ENCODE data around the gene DDR2.

DDR2 gene

DNA sequence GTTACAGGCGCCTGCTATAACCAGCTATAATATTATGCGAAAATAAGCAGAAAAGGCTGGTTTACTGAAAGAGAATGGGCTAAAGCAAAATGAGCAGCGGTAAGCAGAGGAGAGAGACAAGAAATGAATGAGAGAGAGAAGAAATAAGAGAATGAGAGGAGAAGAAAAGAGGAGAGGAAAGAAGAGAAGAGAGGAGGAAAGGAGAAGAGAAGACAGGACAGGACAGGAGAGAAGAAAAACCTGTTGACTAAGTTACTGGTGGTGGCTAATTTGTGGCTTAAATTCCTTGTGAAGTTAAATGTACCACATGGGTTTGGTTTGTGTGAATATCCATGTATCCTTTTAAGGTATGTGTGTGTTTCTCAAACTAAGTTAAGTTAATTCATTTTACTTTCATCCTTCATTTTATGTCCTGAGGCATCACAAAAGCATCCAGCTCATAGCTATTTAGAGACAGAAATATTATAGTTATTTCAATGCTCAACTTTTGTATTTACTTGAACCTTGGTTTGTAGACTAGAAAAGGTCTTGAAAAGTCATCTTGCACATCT is 3.1 kb upstream of the DDR2 start:
- no peak for DNase-seq (ENCODE audit: low read depth in 4 of 4, low spot score in 1 of 4)

DNA sequence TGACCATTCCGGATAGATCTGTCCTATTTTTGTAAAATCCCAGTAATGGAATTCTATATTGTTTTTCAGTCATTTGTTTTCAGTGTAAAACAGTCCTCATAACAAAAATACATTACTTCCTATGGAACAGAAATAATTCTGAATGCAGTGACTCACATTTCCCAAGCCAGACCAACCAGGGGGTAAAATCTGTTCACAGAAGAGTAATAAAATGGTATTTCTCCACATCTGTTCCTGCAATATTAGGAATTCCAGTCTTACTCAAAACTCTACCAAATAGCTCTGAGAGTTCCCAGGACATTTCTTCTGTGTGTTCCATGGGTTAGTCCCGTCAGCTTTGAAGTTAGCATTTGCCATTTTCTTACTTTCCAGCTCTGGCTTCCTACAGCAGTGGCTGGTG is 2.6 kb upstream of the DDR2 start:
- no peak for DNase-seq (ENCODE audit: low read depth in 4 of 4, low spot score in 1 of 4)

GRCh38 chr1:162631546-162632191 is 595 bp upstream of the DDR2 start:
- no peak for DNase-seq (ENCODE audit: low read depth in 4 of 4, low spot score in 1 of 4)

DNA sequence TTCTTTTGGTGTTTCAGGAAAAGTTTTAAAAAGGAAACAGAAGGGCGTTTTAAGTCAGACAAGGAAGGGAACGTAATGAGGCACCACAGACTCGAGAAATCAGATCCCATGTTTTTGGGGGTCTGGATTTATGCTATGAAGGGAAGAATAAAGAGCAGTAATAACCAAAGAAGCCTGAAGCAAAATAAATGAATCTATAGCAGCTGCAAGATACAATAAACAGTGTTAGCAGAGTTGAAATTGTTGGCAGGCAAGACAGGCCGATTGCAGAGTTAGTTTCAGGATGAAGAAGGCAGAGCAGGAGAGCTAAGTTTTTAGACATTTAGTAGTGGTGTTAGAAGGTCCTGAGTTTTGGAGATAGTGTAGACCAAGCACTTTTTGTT is 425 bp downstream of the DDR2 start:
- no peak for DNase-seq (ENCODE audit: low read depth in 4 of 4, low spot score in 1 of 4)

DNA sequence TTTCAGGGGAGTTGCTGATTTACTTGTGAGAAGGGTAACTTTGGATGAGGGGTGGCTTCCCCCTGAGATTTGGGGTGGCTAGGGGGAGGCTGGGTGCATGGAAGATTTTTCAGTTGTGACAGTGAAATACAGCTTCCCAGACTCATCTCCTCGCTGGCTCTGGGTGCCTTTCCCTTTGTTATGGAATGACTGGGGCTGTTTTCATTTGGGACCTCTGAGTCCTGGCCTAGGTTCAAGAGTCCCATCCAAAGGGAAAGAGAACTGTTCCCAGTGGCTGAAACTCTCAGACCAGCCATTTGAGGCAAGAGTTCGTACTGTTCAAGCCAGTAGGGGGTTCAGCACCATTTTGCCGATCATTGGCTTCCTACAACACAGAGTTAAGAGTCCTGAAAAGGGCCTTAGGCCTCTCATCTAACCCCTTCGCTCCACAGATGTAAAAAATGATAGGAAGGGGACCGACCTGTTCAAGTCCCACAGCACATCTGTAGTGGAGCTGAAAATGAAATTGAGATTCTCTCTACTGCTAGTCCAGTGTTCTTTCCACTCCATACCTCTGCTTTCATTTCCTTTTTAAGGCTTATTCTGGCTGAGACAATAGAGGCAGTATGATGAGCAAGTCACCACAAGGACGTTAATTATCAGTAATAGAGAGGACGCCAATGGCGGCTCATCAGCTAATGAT is 958 bp downstream of the DDR2 start:
- no peak for DNase-seq (ENCODE audit: low read depth in 4 of 4, low spot score in 1 of 4)

GRCh38 chr1:162635418-162635817 is 3.2 kb downstream of the DDR2 start:
- no peak for DNase-seq (ENCODE audit: low read depth in 4 of 4, low spot score in 1 of 4)

- DNase-seq (ENCODE audit: low read depth in 4 of 4, low spot score in 1 of 4) = no peak
These were observed 7.5 kb downstream of the DDR2 start for GRCh38 chr1:162639718-162640117.

GRCh38 chr1:162641114-162641513 is 8.8 kb downstream of the DDR2 start:
- no peak for DNase-seq (ENCODE audit: low read depth in 4 of 4, low spot score in 1 of 4)

- no peak for DNase-seq (ENCODE audit: low read depth in 4 of 4, low spot score in 1 of 4)
These were observed 12.7 kb downstream of the DDR2 start for GRCh38 chr1:162644986-162645314.

GRCh38 chr1:162645666-162646065 is 13.4 kb downstream of the DDR2 start:
- DNase-seq (ENCODE audit: low read depth in 4 of 4, low spot score in 1 of 4) = no peak

DNA sequence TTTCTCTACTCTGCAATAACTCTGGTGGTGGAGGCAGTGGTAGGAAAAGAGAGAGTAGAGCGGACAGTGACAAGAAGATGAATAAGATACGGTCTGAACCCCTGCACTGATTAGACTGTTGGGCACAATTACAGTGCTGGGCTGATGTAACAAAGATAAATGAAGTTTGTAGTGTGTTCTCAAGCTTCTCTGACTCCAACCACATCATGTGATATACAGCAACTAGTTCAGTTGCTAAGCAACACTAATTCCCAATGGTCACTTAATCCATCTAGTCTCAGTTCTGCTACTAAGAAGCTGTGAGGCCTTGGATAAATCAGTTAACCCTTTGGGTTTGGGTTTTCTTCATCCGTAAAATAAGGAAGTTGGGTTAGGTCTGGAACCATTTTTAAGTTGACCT is 17.3 kb downstream of the DDR2 start:
- DNase-seq (ENCODE audit: low read depth in 4 of 4, low spot score in 1 of 4) = no peak

GRCh38 chr1:162654915-162655620 is 22.8 kb downstream of the DDR2 start:
- no peak for DNase-seq (ENCODE audit: low read depth in 4 of 4, low spot score in 1 of 4)

GRCh38 chr1:162656266-162656665 is 24.0 kb downstream of the DDR2 start:
- DNase-seq (ENCODE audit: low read depth in 4 of 4, low spot score in 1 of 4) = no peak

GRCh38 chr1:162660574-162660973 is 28.3 kb downstream of the DDR2 start:
- no peak for DNase-seq (ENCODE audit: low read depth in 4 of 4, low spot score in 1 of 4)

GRCh38 chr1:162661336-162661735 is 29.1 kb downstream of the DDR2 start:
- no peak for DNase-seq (ENCODE audit: low read depth in 4 of 4, low spot score in 1 of 4)

DNA sequence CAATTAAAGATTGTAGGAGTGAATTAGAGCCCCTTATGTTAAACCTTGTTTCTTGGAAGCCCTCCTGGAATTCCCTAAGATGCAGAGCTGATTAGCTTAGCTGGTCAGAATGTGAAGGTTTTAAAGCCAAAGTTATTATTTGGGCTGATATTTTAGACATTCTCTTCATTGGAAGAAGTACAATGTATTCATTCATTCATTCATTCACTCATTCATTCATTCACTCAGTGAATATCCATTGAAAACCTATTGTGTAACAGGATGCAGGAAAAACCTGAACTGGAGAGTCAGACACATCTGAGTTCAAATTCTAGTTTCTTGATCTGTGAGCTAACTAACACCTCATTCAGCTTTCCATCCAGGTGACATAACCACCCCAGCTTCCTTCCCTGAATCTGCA is 29.7 kb downstream of the DDR2 start:
- DNase-seq (ENCODE audit: low read depth in 4 of 4, low spot score in 1 of 4) = no peak

GRCh38 chr1:162663086-162663485 is 30.8 kb downstream of the DDR2 start:
- no peak for DNase-seq (ENCODE audit: low read depth in 4 of 4, low spot score in 1 of 4)

GRCh38 chr1:162663589-162664106 is 31.4 kb downstream of the DDR2 start:
- DNase-seq (ENCODE audit: low read depth in 4 of 4, low spot score in 1 of 4) = no peak

DNA sequence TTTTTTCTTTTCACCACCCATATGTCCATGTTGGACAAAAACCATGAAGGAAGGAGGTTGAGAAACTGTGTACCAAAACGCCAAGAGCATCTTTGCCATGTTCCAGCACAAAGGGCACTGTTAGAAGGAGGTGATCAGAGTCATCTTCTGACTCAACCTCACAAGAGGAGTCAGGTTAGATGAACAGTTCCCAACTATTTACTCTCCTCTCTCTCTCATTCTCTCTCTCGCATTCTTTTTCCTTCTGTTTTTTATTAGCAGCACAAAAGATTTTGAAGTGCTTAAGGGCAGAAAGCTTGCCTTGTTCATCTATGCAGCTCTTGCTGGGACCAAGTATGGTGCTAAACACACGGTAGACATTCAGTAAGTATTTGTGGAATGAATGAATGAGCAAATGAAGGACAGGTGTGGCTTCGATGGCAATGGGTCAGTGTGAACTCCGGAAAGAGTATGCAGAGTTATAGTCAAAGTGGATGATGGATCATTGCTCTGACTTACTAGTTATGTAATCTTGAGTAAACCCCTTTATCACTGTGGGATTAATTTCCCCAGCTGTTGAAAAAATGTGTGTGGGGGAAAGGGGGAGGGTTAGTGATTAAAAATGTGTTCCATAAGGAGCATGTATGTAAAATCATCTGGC is 33.9 kb downstream of the DDR2 start:
- DNase-seq (ENCODE audit: low read depth in 4 of 4, low spot score in 1 of 4) = no peak

DNA sequence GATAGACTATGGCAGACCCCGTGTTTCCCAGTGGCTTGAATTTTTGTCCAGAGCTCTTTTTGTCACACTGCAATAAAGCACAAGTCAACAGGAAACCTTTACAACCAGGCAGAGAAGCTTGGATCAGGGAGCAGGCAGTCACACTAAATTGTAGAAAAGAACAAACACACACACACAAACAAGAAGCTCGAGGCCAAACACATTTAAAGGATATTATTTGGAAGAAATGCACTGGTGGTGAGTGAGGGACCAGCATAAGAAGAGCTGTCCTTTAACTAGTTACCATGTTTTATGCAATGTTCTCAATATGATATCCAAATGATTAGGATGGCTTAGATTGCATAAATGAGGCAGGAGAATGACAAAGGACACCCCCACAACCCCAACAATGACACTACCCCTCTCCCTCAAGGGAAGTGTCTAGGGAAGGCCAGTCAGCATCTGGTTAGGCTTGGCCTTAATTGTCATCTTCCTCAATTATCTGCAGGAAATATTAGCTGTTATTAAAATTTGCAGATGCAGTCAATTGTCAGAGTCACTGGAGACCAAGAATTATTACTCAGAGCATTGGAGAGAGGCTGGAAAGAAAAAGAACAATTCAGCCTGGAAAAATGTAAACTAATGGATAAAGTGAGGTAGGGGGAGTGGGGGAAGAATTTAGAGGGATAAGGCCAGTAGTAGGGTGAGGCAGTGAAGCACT is 35.3 kb downstream of the DDR2 start:
- DNase-seq (ENCODE audit: low read depth in 4 of 4, low spot score in 1 of 4) = no peak

Data from stimulated activated CD4-positive, alpha-beta T cell treated with anti-CD3 and anti-CD28 coated beads, Interleukin-1b, Interleukin-23, amount 100 ng/mL, for 24 hours (primary cell).